ENCODE results near the gene MS4A10.

- no peak for TF ChIP-seq EGR1 (IDR thresholded peaks at IDR 0.05; ENCODE audit: borderline replicate concordance in 1 of 2, low read depth in 2 of 2, low read length in 2 of 2)
- TF ChIP-seq SP1 (IDR thresholded peaks at IDR 0.05; ENCODE audit: low read depth, low read length), result no peak
- no peak for TF ChIP-seq DPF2 (IDR thresholded peaks at IDR 0.05)
Observed at GRCh38 chr11:60768202-60768601, 16.9 kb upstream of the MS4A10 start.
